Body of pancreas (tissue), 4 donors: ENCODE data around the gene CTAGE1. TPM values are rescaled to one million over a fixed set of nuclear protein-coding genes. Genes with fewer than 3 reads are reported as not detected.

Source experiments
- ATAC-seq: fragments of 150-250 bp; one replicate; pipeline ENCODE4 v1.9.1; 2016
- DNase-seq, 4 donors: peaks; one replicate each; pipeline ENCODE4 v3.0.0-alpha.2; 2019
- H3K27ac ChIP-seq, 4 donors: fragments of 200-600 bp; sonication (generic); 1 replicate in 3 of 4; 2 replicates in 1 of 4; pipeline versions ENCODE4 v1.5.1 to v1.6.1; 2016 to 2019; ENCODE audit warnings: mild to moderate bottlenecking in 1 of 4, mixed read lengths in 1 of 4, moderate library complexity in 1 of 4
- H3K27me3 ChIP-seq, 2 donors: fragments of 200-600 bp; sonication (generic); one replicate each; pipeline ENCODE4 v1.6.0; 2016; ENCODE audit warnings: mild to moderate bottlenecking in 1 of 2
- H3K36me3 ChIP-seq, 2 donors: fragments of 200-600 bp; sonication (generic); replicated peaks in 1 of 2; 2 replicates each; pipeline ENCODE4 v1.5.1; 2016; ENCODE audit warnings: low read depth in 2 of 2; ENCODE audit not compliant: insufficient read depth in 1 of 2
- H3K4me1 ChIP-seq: fragments of 200-600 bp; sonication (generic); one replicate; pipeline ENCODE4 v1.6.0; 2016
- H3K4me3 ChIP-seq, 2 donors: fragments of 200-600 bp; sonication (generic); 1 replicate in 1 of 2; 2 replicates in 1 of 2; pipeline ENCODE4 v1.5.1; 2016 to 2019
- H3K9me3 ChIP-seq, 3 donors: fragments of 200-600 bp; sonication (generic); 1 replicate in 2 of 3; 2 replicates in 1 of 3; pipeline ENCODE4 v1.5.1; 2016
- CTCF ChIP-seq, 7 experiments: fragments of 450-650 bp in 4 of 7; fragments of 200-600 bp in 3 of 7; sonication (generic) in 3 of 7; IDR thresholded peaks; one replicate each; pipeline ENCODE4 v1.5.1; 2016 to 2019; ENCODE audit warnings: antibody characterized with exemption in 7 of 7
- POLR2A ChIP-seq, 3 donors: fragments of 450-650 bp; IDR thresholded peaks; one replicate each; pipeline ENCODE4 v1.6.1; 2016; ENCODE audit warnings: antibody characterized with exemption in 3 of 3, mild to moderate bottlenecking in 2 of 3
- WGBS, 2 donors: methylation state at CpG; one replicate each; pipeline ENCODE4 v1.1.5; 2017; 5-methylcytosine and 5-hydroxymethylcytosine counted together
- intact Hi-C: fragments of 100-400 bp; cut with DNase I; formaldehyde crosslinking; loops from one replicate; pipeline ENCODE4 v1.15.1; 2023
- total RNA-seq, 2 donors: library from RNA; depleted of rRNA; stranded (reverse); fragments of >200 nt; gene quantifications; one replicate each; pipeline ENCODE4 v1.1.0, GENCODE V29; 2016

Gene CTAGE1
- total RNA-seq, 2 donors from 2014 or later = not detected

GRCh38 chr18:22363867-22364463 is 53.8 kb downstream of the CTAGE1 start:
- intact Hi-C loops = no loop called here
- no peak overlapping the region for H3K27ac ChIP-seq
- H3K27me3 ChIP-seq = no peaks in the 10 kb centered on the region
- no peak overlapping the region for H3K4me3 ChIP-seq
- no peak for TF ChIP-seq POLR2A (IDR thresholded peaks at IDR 0.05)
- TF ChIP-seq CTCF (IDR thresholded peaks at IDR 0.05) = peak in 4 of 7 experiments; percentile 35 to 53 (median 38)
- WGBS, 2 donors = 80 to 96% methylated on average over 1 of the region's 1 CpG
- H3K4me1 ChIP-seq = no peaks in the 10 kb centered on the region
- H3K9me3 ChIP-seq = no peaks in the 10 kb centered on the region
- DNase-seq (no peak), ATAC-seq (no peak)
- H3K36me3 ChIP-seq = no peaks in the 10 kb centered on the region

Other genes starting within 250 kb of the CTAGE1 start
- 100 to 1,000 TPM in 1 of 2 donors, 10 to 100 TPM in 1; 41.8 to 114 TPM for gene GATA6, start 248.3 kb downstream of the CTAGE1 start, total RNA-seq